Kidney (tissue), 14 donors: ENCODE results near the gene SWAP70. TPM values are rescaled to one million over a fixed set of nuclear protein-coding genes. Genes with fewer than 3 reads are reported as not detected.

ENCODE experiments used
- DNase-seq, 5 donors: peaks; one replicate each; pipeline ENCODE4 v3.0.0-alpha.2; 2013 to 2020
- FAIRE-seq: peaks from 2 replicates; lab custom pipeline; 2012; peaks lifted over from hg19 to GRCh38; lab: Jason Lieb, UNC
- H3K27ac ChIP-seq, 2 donors: one replicate each; pipeline ENCODE4 v1.7.0; 2013; ENCODE audit warnings: low read depth in 2 of 2, low read length in 2 of 2, inconsistent platforms in 1 of 2
- H3K27me3 ChIP-seq: one replicate; pipeline ENCODE4 v1.7.1; 2013; ENCODE audit warnings: low read length, inconsistent platforms; ENCODE audit not compliant: control insufficient read depth, insufficient read depth
- H3K36me3 ChIP-seq, 3 donors: one replicate each; pipeline versions ENCODE4 v1.7.0 to v1.7.1; 2013; ENCODE audit warnings: low read length in 3 of 3, control low read depth in 1 of 3, inconsistent platforms in 1 of 3; ENCODE audit not compliant: insufficient read depth in 3 of 3, control insufficient read depth in 2 of 3
- H3K4me1 ChIP-seq, 3 donors: one replicate each; pipeline versions ENCODE4 v1.7.0 to v1.7.1; 2013; ENCODE audit warnings: low read length in 3 of 3, inconsistent platforms in 1 of 3, low read depth in 1 of 3; ENCODE audit not compliant: control insufficient read depth in 2 of 3, insufficient read depth in 2 of 3
- H3K4me3 ChIP-seq, 3 donors: one replicate each; pipeline versions ENCODE4 v1.7.0 to v1.8.1; 2013; ENCODE audit warnings: low read length in 3 of 3, control low read depth in 1 of 3, inconsistent platforms in 1 of 3
- H3K9ac ChIP-seq, 3 donors: one replicate each; pipeline versions ENCODE4 v1.7.0 to v1.7.1; 2013; ENCODE audit warnings: low read length in 3 of 3, control low read depth in 1 of 3, inconsistent platforms in 1 of 3
- H3K9me3 ChIP-seq, 3 donors: one replicate each; pipeline versions ENCODE4 v1.7.0 to v1.7.1; 2013; ENCODE audit warnings: low read length in 3 of 3, control low read depth in 1 of 3, inconsistent platforms in 1 of 3; ENCODE audit not compliant: control insufficient read depth in 2 of 3, insufficient read depth in 1 of 3
- intact Hi-C: fragments of 100-400 bp; cut with DNase I; formaldehyde crosslinking; loops from one replicate; pipeline ENCODE4 v1.11.1; 2022
- polyA plus RNA-seq: library from polyadenylated mRNA; stranded (reverse); fragments of 350-450 nt; fragmentation: Illumina TruSeq; extraction: RNeasy Lipid Tissue Mini Kit (QIAGEN cat#74804); gene quantifications from one replicate; pipeline ENCODE4 v1.2.3, GENCODE V29; 2014; ENCODE audit warnings: low read depth, low replicate concordance; ENCODE audit not compliant: insufficient read depth
- total RNA-seq: library from RNA; stranded (reverse); fragmentation: NEBNext Ultra II Directional; extraction: Animal tissue kit (Norgen Biotek cat#: 25700); gene quantifications from one replicate; pipeline ENCODE4 v1.2.1, GENCODE V29; 2021
- TF ChIP-seq, protein P1 (sequence below): IDR thresholded peaks from 3 replicates; pipeline ENCODE4 v1.5.1; 2012; ENCODE audit warnings: mild to moderate bottlenecking, moderate library complexity, borderline replicate concordance; ENCODE audit not compliant: insufficient read depth; ENCODE audit errors: extremely low read depth
- donor health status: control.
- donor health status: control.
- donor health status: control.
- donor health status: control.
- donor health status: control.
- donor health status: DM: yes; HTN: yes; CAD: no.
- donor health status: Normal renal cell carcinoma (clear cell type).

The SWAP70 gene
- total and polyA plus RNA-seq, 2 donors from 2014 or later, result 11.1 to 61.0 TPM

- no peaks in the 10 kb centered on the region for H3K9me3 ChIP-seq
- H3K27ac ChIP-seq, result no peak overlapping the region
- intact Hi-C loops, result no loop called here
- no peak overlapping the region for H3K9ac ChIP-seq
- FAIRE-seq (no peak), DNase-seq (no peak)
- peaks cover 0 to 20% (median 7%) of the 10 kb centered on the region in 3 donors for H3K36me3 ChIP-seq
- H3K27me3 ChIP-seq, result no peaks in the 10 kb centered on the region
- H3K4me1 ChIP-seq, result no peaks in the 10 kb centered on the region
- TF ChIP-seq, protein P1, sequence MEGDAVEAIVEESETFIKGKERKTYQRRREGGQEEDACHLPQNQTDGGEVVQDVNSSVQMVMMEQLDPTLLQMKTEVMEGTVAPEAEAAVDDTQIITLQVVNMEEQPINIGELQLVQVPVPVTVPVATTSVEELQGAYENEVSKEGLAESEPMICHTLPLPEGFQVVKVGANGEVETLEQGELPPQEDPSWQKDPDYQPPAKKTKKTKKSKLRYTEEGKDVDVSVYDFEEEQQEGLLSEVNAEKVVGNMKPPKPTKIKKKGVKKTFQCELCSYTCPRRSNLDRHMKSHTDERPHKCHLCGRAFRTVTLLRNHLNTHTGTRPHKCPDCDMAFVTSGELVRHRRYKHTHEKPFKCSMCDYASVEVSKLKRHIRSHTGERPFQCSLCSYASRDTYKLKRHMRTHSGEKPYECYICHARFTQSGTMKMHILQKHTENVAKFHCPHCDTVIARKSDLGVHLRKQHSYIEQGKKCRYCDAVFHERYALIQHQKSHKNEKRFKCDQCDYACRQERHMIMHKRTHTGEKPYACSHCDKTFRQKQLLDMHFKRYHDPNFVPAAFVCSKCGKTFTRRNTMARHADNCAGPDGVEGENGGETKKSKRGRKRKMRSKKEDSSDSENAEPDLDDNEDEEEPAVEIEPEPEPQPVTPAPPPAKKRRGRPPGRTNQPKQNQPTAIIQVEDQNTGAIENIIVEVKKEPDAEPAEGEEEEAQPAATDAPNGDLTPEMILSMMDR, result no peak
- no peak overlapping the region for H3K4me3 ChIP-seq
These were observed 126.0 kb downstream of the SWAP70 start for GRCh38 chr11:9789910-9790309.

GRCh38 chr11:9790703-9791102, 126.8 kb downstream of the SWAP70 start:
- no peak overlapping the region for H3K9ac ChIP-seq
- no peak overlapping the region for H3K4me3 ChIP-seq
- H3K27me3 ChIP-seq, result no peaks in the 10 kb centered on the region
- H3K4me1 ChIP-seq, result no peaks in the 10 kb centered on the region
- intact Hi-C loops, result no loop called here
- no peak overlapping the region for H3K27ac ChIP-seq
- H3K9me3 ChIP-seq, result no peaks in the 10 kb centered on the region
- TF ChIP-seq, protein P1, result no peak
- FAIRE-seq (no peak), DNase-seq (no peak)
- H3K36me3 ChIP-seq, result peaks cover 0 to 20% (median 7%) of the 10 kb centered on the region in 3 donors

GRCh38 chr11:9796266-9796665, 132.4 kb downstream of the SWAP70 start:
- H3K9me3 ChIP-seq, result no peaks in the 10 kb centered on the region
- no peak for DNase-seq
- H3K4me1 ChIP-seq, result no peaks in the 10 kb centered on the region
- no peak overlapping the region for H3K9ac ChIP-seq
- H3K4me3 ChIP-seq, result no peak overlapping the region
- intact Hi-C loops, result no loop called here
- no peaks in the 10 kb centered on the region for H3K27me3 ChIP-seq
- H3K27ac ChIP-seq, result no peak overlapping the region
- FAIRE-seq, result no peak
- H3K36me3 ChIP-seq, result peaks cover 0 to 11% (median 0%) of the 10 kb centered on the region in 3 donors
- TF ChIP-seq, protein P1, result no peak

DNA sequence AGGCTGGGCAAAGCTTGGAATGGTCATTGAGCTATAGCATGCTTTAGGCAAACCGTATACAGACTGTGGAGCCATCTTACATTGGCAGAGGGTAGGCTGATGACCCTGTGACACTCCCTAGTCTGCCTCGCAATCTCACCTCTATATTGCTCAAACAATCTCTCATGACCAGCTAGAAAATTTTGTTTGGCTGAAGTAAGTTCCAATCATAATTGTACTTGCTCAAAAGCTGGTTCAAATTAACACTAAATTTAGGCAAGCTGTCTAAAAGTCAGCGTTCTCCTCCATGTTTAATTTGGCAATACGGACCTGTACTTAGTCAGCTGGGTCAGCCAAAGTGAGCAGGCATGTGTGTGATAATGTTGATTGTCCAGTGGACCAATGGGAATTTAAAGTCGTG, 133.0 kb downstream of the SWAP70 start:
- intact Hi-C loops, result no loop called here
- TF ChIP-seq, protein P1, result no peak
- no peaks in the 10 kb centered on the region for H3K4me1 ChIP-seq
- H3K9me3 ChIP-seq, result no peaks in the 10 kb centered on the region
- no peak overlapping the region for H3K27ac ChIP-seq
- no peak for DNase-seq
- no peak overlapping the region for H3K9ac ChIP-seq
- no peak overlapping the region for H3K4me3 ChIP-seq
- no peak for FAIRE-seq
- H3K27me3 ChIP-seq, result no peaks in the 10 kb centered on the region
- H3K36me3 ChIP-seq, result peaks cover 0 to 11% (median 0%) of the 10 kb centered on the region in 3 donors
